Sigmoid colon (tissue), 7 donors: ENCODE results near the gene LRIT1. TPM values are rescaled to one million over a fixed set of nuclear protein-coding genes. Genes with fewer than 3 reads are reported as not detected.
A peak's percentile ranks its signal among the peaks of the same experiment; 100 is the strongest.

ENCODE experiments used
- DNase-seq: peaks from one replicate; pipeline ENCODE4 v3.0.0-alpha.2; 2019
- H3K27ac ChIP-seq, 4 donors: fragments of 200-600 bp; sonication (generic); one replicate each; pipeline ENCODE4 v1.5.1; 2016 to 2019; ENCODE audit warnings: mild to moderate bottlenecking in 1 of 4
- H3K27me3 ChIP-seq, 3 donors: fragments of 200-600 bp; sonication (generic); one replicate each; pipeline ENCODE4 v1.5.1; 2019; ENCODE audit warnings: mild to moderate bottlenecking in 1 of 3
- H3K36me3 ChIP-seq, 4 donors: fragments of 200-600 bp; sonication (generic); one replicate each; pipeline ENCODE4 v1.5.1; 2016 to 2019
- H3K4me1 ChIP-seq, 4 donors: fragments of 200-600 bp; sonication (generic); one replicate each; pipeline ENCODE4 v1.5.1; 2017 to 2019
- H3K4me3 ChIP-seq, 4 donors: fragments of 200-600 bp; sonication (generic); one replicate each; pipeline ENCODE4 v1.5.1; 2017 to 2019; ENCODE audit warnings: mild to moderate bottlenecking in 2 of 4, moderate library complexity in 1 of 4
- H3K9me3 ChIP-seq, 4 donors: fragments of 200-600 bp in 3 of 4; sonication (generic) in 3 of 4; one replicate each; pipeline versions ENCODE4 v1.5.1 to v1.6.1; 2013 to 2019
- CTCF ChIP-seq, 4 experiments: fragments of 450-650 bp in 3 of 4; fragments of 200-600 bp in 1 of 4; IDR thresholded peaks; one replicate each; pipeline ENCODE4 v1.5.1; 2016 to 2019; ENCODE audit warnings: antibody characterized with exemption in 4 of 4, mild to moderate bottlenecking in 3 of 4, moderate library complexity in 2 of 4
- EP300 ChIP-seq, 4 donors: sonication (generic); formaldehyde crosslinking; IDR thresholded peaks; one replicate each; pipeline ENCODE4 v1.6.1; 2017; ENCODE audit warnings: antibody characterized with exemption in 4 of 4
- POLR2A ChIP-seq, 2 donors: fragments of 450-650 bp; IDR thresholded peaks; one replicate each; pipeline ENCODE4 v1.6.1; 2016; ENCODE audit warnings: antibody characterized with exemption in 2 of 2, mild to moderate bottlenecking in 2 of 2, moderate library complexity in 2 of 2
- POLR2AphosphoS5 ChIP-seq, 4 donors: sonication (generic); formaldehyde crosslinking; IDR thresholded peaks; one replicate each; pipeline ENCODE4 v1.6.1; 2017; ENCODE audit warnings: antibody characterized with exemption in 4 of 4
- WGBS, 2 donors: extraction: QIAGEN DNeasy Blood & Tissue Kit; methylation state at CpG; one replicate each; pipeline ENCODE4 v1.1.7; 2013; 5-methylcytosine and 5-hydroxymethylcytosine counted together
- intact Hi-C: fragments of 100-400 bp; cut with DNase I; formaldehyde crosslinking; loops from one replicate; pipeline ENCODE4 v1.15.1; 2023
- polyA plus RNA-seq, 3 donors: library from polyadenylated mRNA; stranded (reverse); fragments of 200-250 nt; gene quantifications; one replicate each; pipeline ENCODE4 v1.2.3, GENCODE V29; 2013
- total RNA-seq, 4 donors: library from RNA; depleted of rRNA; stranded (reverse); fragments of >200 nt; gene quantifications; one replicate each; pipeline ENCODE4 v1.1.0, GENCODE V29; 2016
- donor health status: healthy with polysubstance abuse.
- donor health status: Bipolar disorder and iron deficiency.
- donor health status: healthy.

The LRIT1 gene
- total and polyA plus RNA-seq, 7 donors = not detected

GRCh38 chr10:84243759-84244158 is 2.4 kb upstream of the LRIT1 start:
- H3K4me1 ChIP-seq = no peaks in the 10 kb centered on the region
- H3K9me3 ChIP-seq = no peaks in the 10 kb centered on the region
- TF ChIP-seq EP300 (IDR thresholded peaks at IDR 0.05) (no peak), POLR2AphosphoS5 (IDR thresholded peaks at IDR 0.05) (no peak), CTCF (IDR thresholded peaks at IDR 0.05) (no peak), POLR2A (IDR thresholded peaks at IDR 0.05) (no peak)
- WGBS, 2 donors = 96 to 97% methylated on average over 3 of the region's 3 CpGs
- peak overlapping the region in 1 of 4 donors; percentile 28 for H3K27ac ChIP-seq
- H3K36me3 ChIP-seq = no peaks in the 10 kb centered on the region
- no peak for DNase-seq
- H3K27me3 ChIP-seq = no peaks in the 10 kb centered on the region
- intact Hi-C loops = no loop called here
- H3K4me3 ChIP-seq = no peak overlapping the region

- H3K27me3 ChIP-seq = peaks cover 0 to 20% (median 6%) of the 10 kb centered on the region in 3 donors
- intact Hi-C loops = no loop called here
- no peak for DNase-seq
Measured at GRCh38 chr10:84238909-84239308, 2.4 kb downstream of the LRIT1 start.

GRCh38 chr10:84237199-84238051 is 3.9 kb downstream of the LRIT1 start:
- Histone ChIP-seq H3K4me1 (no peaks in the 10 kb centered on the region), H3K27me3 (peaks cover 0 to 20% (median 6%) of the 10 kb centered on the region in 3 donors), H3K4me3 (no peak overlapping the region), H3K27ac (no peak overlapping the region), H3K9me3 (no peaks in the 10 kb centered on the region), H3K36me3 (no peaks in the 10 kb centered on the region)
- intact Hi-C loops = no loop called here
- DNase-seq = no peak
- WGBS, 2 donors = 55 to 79% methylated on average over 52 of the region's 52 CpGs
- no peak for TF ChIP-seq POLR2AphosphoS5 (IDR thresholded peaks at IDR 0.05)
- TF ChIP-seq EP300 (IDR thresholded peaks at IDR 0.05) = no peak
- no peak for TF ChIP-seq POLR2A (IDR thresholded peaks at IDR 0.05)
- TF ChIP-seq CTCF (IDR thresholded peaks at IDR 0.05) = no peak

More at GRCh38 chr10:84238909-84239308, 2.4 kb downstream of the LRIT1 start:
- TF ChIP-seq CTCF (IDR thresholded peaks at IDR 0.05) = no peak
- TF ChIP-seq POLR2A (IDR thresholded peaks at IDR 0.05) = no peak
- no peak for TF ChIP-seq EP300 (IDR thresholded peaks at IDR 0.05)
- TF ChIP-seq POLR2AphosphoS5 (IDR thresholded peaks at IDR 0.05) = no peak
- Histone ChIP-seq H3K9me3 (no peaks in the 10 kb centered on the region), H3K4me3 (no peak overlapping the region), H3K36me3 (no peaks in the 10 kb centered on the region), H3K4me1 (no peaks in the 10 kb centered on the region), H3K27ac (no peak overlapping the region)
- 70 to 82% methylated on average over 3 of the region's 3 CpGs for WGBS, 2 donors

GRCh38 chr10:84236807-84237198 is 4.5 kb downstream of the LRIT1 start:
- intact Hi-C loops = no loop called here
- Histone ChIP-seq H3K4me3 (no peak overlapping the region), H3K36me3 (no peaks in the 10 kb centered on the region), H3K9me3 (no peaks in the 10 kb centered on the region), H3K4me1 (no peaks in the 10 kb centered on the region), H3K27me3 (peaks cover 0 to 20% (median 6%) of the 10 kb centered on the region in 3 donors), H3K27ac (no peak overlapping the region)
- WGBS, 2 donors = 84 to 91% methylated on average over 6 of the region's 6 CpGs
- DNase-seq = no peak
- TF ChIP-seq CTCF (IDR thresholded peaks at IDR 0.05) (no peak), POLR2AphosphoS5 (IDR thresholded peaks at IDR 0.05) (no peak), POLR2A (IDR thresholded peaks at IDR 0.05) (no peak), EP300 (IDR thresholded peaks at IDR 0.05) (no peak)
